ENCODE data around the gene RGS7.
"Not testable (repeated sequence)": the region's sequence is repeated elsewhere in the genome, so short reads cannot be mapped to it uniquely, and the experiment has no call there.

Gene RGS7

GRCh38 chr1:241311056-241311746, 45.8 kb downstream of the RGS7 start:
- H3K4me3 Mint-ChIP-seq = no peak overlapping the region
- H3K27ac Mint-ChIP-seq = no peak overlapping the region
- no peak for TF ChIP-seq CTCF (IDR thresholded peaks at IDR 0.05)
- H3K4me1 Mint-ChIP-seq = no peaks in the 10 kb centered on the region
- no peak for DNase-seq
- H3K9me3 Mint-ChIP-seq = no peaks in the 10 kb centered on the region
- no peaks in the 10 kb centered on the region for H3K36me3 Mint-ChIP-seq (ENCODE audit: low read depth)
- no peaks in the 10 kb centered on the region for H3K27me3 Mint-ChIP-seq (ENCODE audit: low read depth, poor library complexity)

GRCh38 chr1:241310451-241310850, 46.6 kb downstream of the RGS7 start:
- H3K4me3 Mint-ChIP-seq = no peak overlapping the region
- H3K27me3 Mint-ChIP-seq (ENCODE audit: low read depth, poor library complexity) = no peaks in the 10 kb centered on the region
- no peak for DNase-seq
- no peak overlapping the region for H3K27ac Mint-ChIP-seq
- no peaks in the 10 kb centered on the region for H3K36me3 Mint-ChIP-seq (ENCODE audit: low read depth)
- no peaks in the 10 kb centered on the region for H3K9me3 Mint-ChIP-seq
- H3K4me1 Mint-ChIP-seq = no peaks in the 10 kb centered on the region
- no peak for TF ChIP-seq CTCF (IDR thresholded peaks at IDR 0.05)

DNA sequence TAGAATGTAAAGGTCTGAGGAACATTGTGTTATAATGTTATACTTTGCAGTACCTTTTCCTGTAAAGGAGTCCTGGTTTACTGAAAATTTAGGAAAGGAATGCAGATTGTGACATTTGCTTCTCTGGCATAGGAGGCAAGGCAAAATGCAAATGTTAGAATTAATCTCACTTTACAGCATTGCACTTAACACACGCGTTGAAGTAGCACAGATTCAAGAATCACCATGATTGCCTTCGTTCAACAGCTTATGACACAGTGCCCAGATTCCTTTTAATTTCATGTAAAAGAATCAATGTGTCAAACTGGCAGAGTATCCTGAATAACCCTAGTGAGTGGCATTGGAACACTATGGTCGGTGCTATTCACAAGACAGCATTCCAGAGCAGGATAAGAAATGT, 47.4 kb downstream of the RGS7 start:
- H3K36me3 Mint-ChIP-seq (ENCODE audit: low read depth) = no peaks in the 10 kb centered on the region
- H3K4me3 Mint-ChIP-seq = no peak overlapping the region
- DNase-seq = no peak
- no peak for TF ChIP-seq CTCF (IDR thresholded peaks at IDR 0.05)
- H3K27ac Mint-ChIP-seq = no peak overlapping the region
- no peaks in the 10 kb centered on the region for H3K4me1 Mint-ChIP-seq
- peaks cover 3% of the 10 kb centered on the region for H3K27me3 Mint-ChIP-seq (ENCODE audit: low read depth, poor library complexity)
- peaks cover 4% of the 10 kb centered on the region for H3K9me3 Mint-ChIP-seq

DNA sequence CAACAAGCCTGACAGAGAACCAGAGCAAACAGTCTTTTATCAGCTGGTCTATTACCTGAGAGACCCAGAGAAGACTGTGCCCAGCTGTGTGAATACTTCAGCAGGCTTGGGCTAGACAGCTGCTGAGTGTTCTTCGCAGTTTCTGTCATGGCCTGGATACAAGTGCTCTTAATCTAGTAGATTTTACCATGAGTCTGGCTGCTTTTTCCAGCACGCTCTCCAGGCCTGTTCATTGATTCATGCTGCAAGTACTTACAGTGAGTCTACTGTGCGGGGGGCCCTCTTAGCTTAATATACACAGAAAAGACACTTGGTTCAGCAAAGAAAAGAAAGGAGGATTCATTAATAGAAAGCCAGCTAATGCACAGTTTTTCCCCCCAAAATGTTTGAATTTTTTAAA, 48.5 kb downstream of the RGS7 start:
- no peak for DNase-seq
- Mint-ChIP-seq H3K36me3 (ENCODE audit: low read depth) (no peaks in the 10 kb centered on the region), H3K27me3 (ENCODE audit: low read depth, poor library complexity) (peaks cover 3% of the 10 kb centered on the region), H3K27ac (no peak overlapping the region), H3K4me3 (no peak overlapping the region), H3K9me3 (peaks cover 14% of the 10 kb centered on the region), H3K4me1 (no peaks in the 10 kb centered on the region)
- no peak for TF ChIP-seq CTCF (IDR thresholded peaks at IDR 0.05)

- TF ChIP-seq CTCF (IDR thresholded peaks at IDR 0.05) = no peak
- Mint-ChIP-seq H3K27ac (no peak overlapping the region), H3K36me3 (ENCODE audit: low read depth) (no peaks in the 10 kb centered on the region)
Observed at GRCh38 chr1:241308011-241308410, 49.0 kb downstream of the RGS7 start.

DNA sequence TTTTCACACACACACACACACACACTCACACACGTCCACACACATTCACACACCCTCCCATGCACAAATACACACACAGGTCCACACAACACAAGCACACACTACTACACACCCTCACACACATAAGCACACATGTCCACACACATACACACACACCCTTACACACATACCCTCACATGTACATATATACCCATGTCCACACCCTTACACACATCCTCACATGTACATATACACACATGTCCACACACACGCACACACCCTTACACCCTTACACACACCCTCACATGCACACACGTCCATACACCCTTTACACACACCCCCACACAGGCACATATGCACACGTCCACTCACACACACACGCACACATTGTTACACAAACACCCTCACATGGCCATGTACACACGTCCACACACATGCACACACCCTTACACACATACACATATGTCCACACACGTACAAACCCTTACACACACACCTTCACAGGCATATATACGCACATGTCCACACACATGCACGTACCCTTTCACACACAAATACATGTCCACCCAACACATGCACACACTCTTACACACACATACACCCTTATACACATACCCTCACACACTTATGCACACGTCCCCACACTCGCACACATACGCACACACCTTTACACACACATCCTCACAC, 50.7 kb downstream of the RGS7 start:
- Mint-ChIP-seq H3K4me3 (no peak overlapping the region), H3K9me3 (peaks cover 23% of the 10 kb centered on the region), H3K36me3 (ENCODE audit: low read depth) (no peaks in the 10 kb centered on the region), H3K4me1 (no peaks in the 10 kb centered on the region), H3K27ac (no peak overlapping the region), H3K27me3 (ENCODE audit: low read depth, poor library complexity) (peaks cover 3% of the 10 kb centered on the region)
- TF ChIP-seq CTCF (IDR thresholded peaks at IDR 0.05) = no peak
- DNase-seq = no peak

More at GRCh38 chr1:241308011-241308410, 49.0 kb downstream of the RGS7 start:
- H3K9me3 Mint-ChIP-seq = peaks cover 19% of the 10 kb centered on the region
- H3K27me3 Mint-ChIP-seq (ENCODE audit: low read depth, poor library complexity) = peaks cover 3% of the 10 kb centered on the region
- no peaks in the 10 kb centered on the region for H3K4me1 Mint-ChIP-seq
- H3K4me3 Mint-ChIP-seq = no peak overlapping the region
- no peak for DNase-seq

- H3K27me3 Mint-ChIP-seq (ENCODE audit: low read depth, poor library complexity); H3K4me3 Mint-ChIP-seq; H3K27ac Mint-ChIP-seq; H3K36me3 Mint-ChIP-seq (ENCODE audit: low read depth); DNase-seq; H3K4me1 Mint-ChIP-seq: not testable (repeated sequence)
- peaks cover 23% of the 10 kb centered on the region for H3K9me3 Mint-ChIP-seq
Observed at GRCh38 chr1:241302024-241302423, 55.0 kb downstream of the RGS7 start.

Data from nephron progenitor cell (in vitro differentiated cells).